GM18517 (cell line): ENCODE measurements around the gene EMCN.

Source experiments
- ATAC-seq: cut with Tn5 transposase; IDR thresholded peaks from one replicate; pipeline ENCODE4 v1.9.1; 2021; ENCODE audit warnings: mild to moderate bottlenecking, moderate library complexity; ENCODE audit not compliant: unreplicated experiment

Gene EMCN

GRCh38 chr4:100494166-100494565, 23.7 kb downstream of the EMCN start:
- ATAC-seq = no peak

GRCh38 chr4:100493756-100494155, 24.1 kb downstream of the EMCN start:
- ATAC-seq = no peak

- ATAC-seq = no peak
Observed at GRCh38 chr4:100492129-100492528, 25.7 kb downstream of the EMCN start.

- no peak for ATAC-seq
Observed at GRCh38 chr4:100489305-100489704, 28.5 kb downstream of the EMCN start.

- no peak for ATAC-seq
Observed at GRCh38 chr4:100486496-100486895, 31.3 kb downstream of the EMCN start.

GRCh38 chr4:100483796-100484195, 34.0 kb downstream of the EMCN start:
- no peak for ATAC-seq

GRCh38 chr4:100479971-100480370, 37.9 kb downstream of the EMCN start:
- ATAC-seq = no peak

- no peak for ATAC-seq
Observed at GRCh38 chr4:100469555-100469954, 48.3 kb downstream of the EMCN start.

GRCh38 chr4:100466501-100466900, 51.3 kb downstream of the EMCN start:
- ATAC-seq = no peak

- ATAC-seq = no peak
Observed at GRCh38 chr4:100461807-100462605, 55.8 kb downstream of the EMCN start.

- ATAC-seq = no peak
Observed at GRCh38 chr4:100450449-100450848, 67.4 kb downstream of the EMCN start.

- no peak for ATAC-seq
Observed at GRCh38 chr4:100431416-100431815, 86.4 kb downstream of the EMCN start.

GRCh38 chr4:100430451-100430850, 87.4 kb downstream of the EMCN start:
- ATAC-seq = no peak

GRCh38 chr4:100429616-100430015, 88.2 kb downstream of the EMCN start:
- ATAC-seq = no peak

GRCh38 chr4:100428051-100428450, 89.8 kb downstream of the EMCN start:
- no peak for ATAC-seq

GRCh38 chr4:100424376-100424775, 93.4 kb downstream of the EMCN start:
- ATAC-seq = no peak

- ATAC-seq = no peak
Observed at GRCh38 chr4:100422894-100423293, 94.9 kb downstream of the EMCN start.

- ATAC-seq = no peak
Observed at GRCh38 chr4:100421361-100421978, 96.4 kb downstream of the EMCN start.

GRCh38 chr4:100420571-100420970, 97.3 kb downstream of the EMCN start:
- ATAC-seq = no peak

- ATAC-seq = no peak
Observed at GRCh38 chr4:100417565-100417964, 100.3 kb downstream of the EMCN start.

- ATAC-seq = no peak
Observed at GRCh38 chr4:100414016-100414790, 103.6 kb downstream of the EMCN start.

- no peak for ATAC-seq
Observed at GRCh38 chr4:100391863-100392262, 126.0 kb downstream of the EMCN start.
